A549 (cell line): ENCODE results near the gene OGFR. TPM values are rescaled to one million over a fixed set of nuclear protein-coding genes. Genes with fewer than 3 reads are reported as not detected.

ENCODE experiments used
- ATAC-seq, 2 experiments: fragments of 200-7000 bp in 1 of 2; fragments of >200 bp in 1 of 2; cut with Nextera tagmentation in 1 of 2; cut with Tn5 transposase in 1 of 2; 3 replicates each; pipeline versions ENCODE4 v1.8.0 to v1.9.1; 2018 to 2020; ENCODE audit warnings: mild to moderate bottlenecking in 1 of 2, moderate library complexity in 1 of 2
- CTCF ChIA-PET: fragments of 300-600 bp; sonication (Branson Sonifier 250); formaldehyde crosslinking; extraction: SDS; loops from one replicate; lab custom pipeline; 2021; ENCODE audit warnings: antibody characterized with exemption, inconsistent platforms; lab: Yijun Ruan, JAX
- POLR2A ChIA-PET: fragments of 350-600 bp; formaldehyde crosslinking; extraction: SDS; loops from one replicate; lab custom pipeline; 2021; ENCODE audit warnings: antibody characterized with exemption, inconsistent platforms; lab: Yijun Ruan, JAX
- DNase-seq, 2 experiments: peaks; one replicate each; pipeline versions ENCODE4 v3.0.0 to v3.0.0-alpha.2; 2011 to 2016; ENCODE audit warnings: low read depth in 1 of 2, low spot score in 1 of 2
- FAIRE-seq: peaks from 2 replicates; lab custom pipeline; 2011; peaks lifted over from hg19 to GRCh38; lab: Jason Lieb, UNC
- H3K27ac ChIP-seq, 2 experiments: fragments of >200 bp; sonication (Bioruptor Twin); formaldehyde crosslinking; 3 replicates each; pipeline ENCODE4 v1.5.1; 2016 to 2017
- H3K4me1 ChIP-seq: fragments of >200 bp; sonication (Bioruptor Twin); formaldehyde crosslinking; 3 replicates; pipeline ENCODE4 v1.6.1; 2016
- H3K4me2 ChIP-seq: fragments of >200 bp; sonication (Bioruptor Twin); formaldehyde crosslinking; 3 replicates; pipeline ENCODE4 v1.6.1; 2016
- H3K4me3 ChIP-seq: fragments of >200 bp; sonication (Bioruptor Twin); formaldehyde crosslinking; 3 replicates; pipeline ENCODE4 v1.5.1; 2016
- H3K9me3 ChIP-seq: fragments of >200 bp; sonication (Bioruptor Twin); formaldehyde crosslinking; 3 replicates; pipeline ENCODE4 v1.6.1; 2016
- CBX8 ChIP-seq: fragments of 200-600 bp; sonication (generic); IDR thresholded peaks from 2 replicates; pipeline ENCODE4 v1.6.1; 2016
- CHD2 ChIP-seq: fragments of 150-350 bp; IDR thresholded peaks from 2 replicates; pipeline ENCODE4 v1.6.1; 2014; ENCODE audit warnings: low read length; ENCODE audit not compliant: partially characterized antibody
- EHF ChIP-seq: fragments of 250-450 bp; sonication (Bioruptor Pico); IDR thresholded peaks from 2 replicates; pipeline ENCODE4 v1.5.0; 2020; ENCODE audit warnings: mild to moderate bottlenecking
- EHMT2 ChIP-seq: fragments of 200-600 bp; sonication (generic); IDR thresholded peaks from 2 replicates; pipeline ENCODE4 v1.6.1; 2016; ENCODE audit warnings: antibody characterized with exemption, low read depth, mild to moderate bottlenecking, moderate library complexity
- ELK1 ChIP-seq: fragments of 150-350 bp; IDR thresholded peaks from 2 replicates; pipeline ENCODE4 v1.6.1; 2014; ENCODE audit warnings: low read depth, mild to moderate bottlenecking, low read length
- FOXS1 ChIP-seq: fragments of 250-450 bp; sonication (Bioruptor Pico); IDR thresholded peaks from 2 replicates; pipeline ENCODE4 v1.5.0; 2020; ENCODE audit warnings: mild to moderate bottlenecking, moderate library complexity
- HMGXB4 ChIP-seq: fragments of 250-450 bp; sonication (Bioruptor Pico); IDR thresholded peaks from 2 replicates; pipeline ENCODE4 v1.5.0; 2021; ENCODE audit warnings: mild to moderate bottlenecking, moderate library complexity, borderline replicate concordance
- JUN ChIP-seq, 2 experiments: fragments of >200 bp; sonication (Bioruptor Twin); formaldehyde crosslinking; IDR thresholded peaks; 2 replicates in 1 of 2; 3 replicates in 1 of 2; pipeline ENCODE4 v1.6.1; 2016 to 2017
- MAFK ChIP-seq: fragments of 450-650 bp; IDR thresholded peaks from 2 replicates; pipeline ENCODE4 v1.6.1; 2014; ENCODE audit not compliant: partially characterized antibody
- MYC ChIP-seq: IDR thresholded peaks from 2 replicates; pipeline ENCODE4 v1.6.1; 2012; ENCODE audit warnings: mild to moderate bottlenecking, inconsistent platforms, low read length, improper control_type of control experiment, borderline replicate concordance
- NR3C1 ChIP-seq: fragments of >200 bp; sonication (Bioruptor Twin); formaldehyde crosslinking; IDR thresholded peaks from 3 replicates; pipeline ENCODE4 v1.6.1; 2017
- PHF8 ChIP-seq: fragments of 200-600 bp; sonication (generic); IDR thresholded peaks from 2 replicates; pipeline ENCODE4 v1.6.1; 2016; ENCODE audit warnings: low read depth, mild to moderate bottlenecking, antibody characterized with exemption, moderate library complexity, borderline replicate concordance
- SMC3 ChIP-seq: fragments of >200 bp; sonication (Bioruptor Twin); formaldehyde crosslinking; IDR thresholded peaks from 3 replicates; pipeline ENCODE4 v1.6.1; 2018; ENCODE audit warnings: inconsistent platforms
- TFCP2L1 ChIP-seq: fragments of 250-450 bp; sonication (Bioruptor Pico); IDR thresholded peaks from 2 replicates; pipeline ENCODE4 v1.5.0; 2021; ENCODE audit warnings: mild to moderate bottlenecking
- TP53 ChIP-seq: fragments of 250-450 bp; sonication (Bioruptor Pico); IDR thresholded peaks from 2 replicates; pipeline ENCODE4 v1.5.0; 2021; ENCODE audit warnings: mild to moderate bottlenecking, moderate library complexity
- USF2 ChIP-seq: fragments of 450-650 bp; IDR thresholded peaks from 2 replicates; pipeline ENCODE4 v1.6.1; 2014; ENCODE audit warnings: antibody characterized with exemption
- WGBS: methylation state at CpG from one replicate; pipeline ENCODE4 v1.1.6; 2017; ENCODE audit errors: missing lambda C conversion rate; 5-methylcytosine and 5-hydroxymethylcytosine counted together
- polyA plus RNA-seq, 4 experiments: library from polyadenylated mRNA; depleted of rRNA in 3 of 4; stranded (reverse); fragments of >200 nt; fragmentation: RNase III in 1 of 4; extraction: RNeasy Plus Mini Kit Qiagen cat#74134 plus additional on column Dnase treatment in 1 of 4; gene quantifications; 2 replicates in 3 of 4; 3 replicates in 1 of 4; pipeline ENCODE4 v1.2.3, GENCODE V29; 2011 to 2017

OGFR gene
- polyA plus RNA-seq, 2 of the 4 experiments (the other 2 are of a cell fraction), result 15.9 to 35.6 TPM

GRCh38 chr20:62805155-62805710, 598 bp downstream of the OGFR start:
- H3K4me2 ChIP-seq, result peak overlapping the region; percentile 99
- ChIA-PET CTCF (interaction anchor here (1.2 to 6.4 kb wide), 3 partner anchors 14 to 137 kb away, joined by 4 to 60 read pairs (median 5); no protein-coding TSS in a partner anchor), POLR2A (no interaction called here)
- FAIRE-seq (no peak), ATAC-seq (peak in 1 of 2 experiments; percentile 5; a peak in 2 of 6 replicates), DNase-seq (no peak)
- TF ChIP-seq TP53 (CRISPR knock-in tag), result no peak
- peak; percentile 41; the same call in 1 of the 2 replicates for TF ChIP-seq PHF8
- no peaks in the 10 kb centered on the region for H3K9me3 ChIP-seq
- 0% methylated on average over 9 of the region's 58 CpGs for WGBS
- peak overlapping the region; percentile 95 for H3K4me3 ChIP-seq
- peak overlapping the region; percentile 92 to 99 for H3K27ac ChIP-seq
- H3K4me1 ChIP-seq, result peaks cover 17% of the 10 kb centered on the region

- ChIA-PET POLR2A (no interaction called here), CTCF (interaction anchor here (0.6 to 6.4 kb wide), 8 partner anchors 9 to 141 kb away, joined by 3 to 76 read pairs (median 8); partner anchors contain the start of gene MRGBP)
- Histone ChIP-seq H3K4me3 (peak overlapping the region; percentile 95), H3K4me2 (peak overlapping the region; percentile 99), H3K4me1 (peaks cover 17% of the 10 kb centered on the region), H3K27ac (peak overlapping the region; percentile 92 to 99), H3K9me3 (no peaks in the 10 kb centered on the region)
- TF ChIP-seq CBX8 (no peak), MAFK (no peak), TFCP2L1 (CRISPR knock-in tag) (no peak), FOXS1 (CRISPR knock-in tag) (no peak), USF2 (no peak), CHD2 (no peak), JUN (IDR thresholded peaks at IDR 0.05) (no peak), SMC3 (no peak)
- FAIRE-seq (no peak), ATAC-seq (peak; percentile 4 to 19; a peak in 3 of 6 replicates), DNase-seq (no peak)
- WGBS, result 60% methylated on average over 16 of the region's 25 CpGs
Measured at GRCh38 chr20:62805711-62806382, 1.2 kb downstream of the OGFR start.

GRCh38 chr20:62806383-62807050, 1.9 kb downstream of the OGFR start:
- Histone ChIP-seq H3K27ac (peak overlapping the region; percentile 92 to 99; a peak in 5 of 6 replicates), H3K9me3 (no peaks in the 10 kb centered on the region), H3K4me3 (peak overlapping the region; percentile 95; the same call in 1 of the 3 replicates), H3K4me1 (peaks cover 17% of the 10 kb centered on the region), H3K4me2 (peak overlapping the region; percentile 99)
- WGBS, result 80% methylated on average over 10 of the region's 11 CpGs
- no peak for ATAC-seq
- ChIA-PET POLR2A (no interaction called here), CTCF (interaction anchor here (0.6 to 6.4 kb wide), 10 partner anchors 8 to 142 kb away, joined by 3 to 76 read pairs (median 8); partner anchors contain the start of gene MRGBP)
- TF ChIP-seq TFCP2L1 (CRISPR knock-in tag) (no peak), MYC (no peak), EHF (CRISPR knock-in tag) (no peak), EHMT2 (no peak), HMGXB4 (CRISPR knock-in tag) (no peak), NR3C1 (no peak), ELK1 (no peak)
- FAIRE-seq, result no peak
- DNase-seq, result no peak
